ENCODE data around the gene PRKCA.
A peak's percentile ranks its signal among the peaks of the same experiment; 100 is the strongest.

PRKCA gene

DNA sequence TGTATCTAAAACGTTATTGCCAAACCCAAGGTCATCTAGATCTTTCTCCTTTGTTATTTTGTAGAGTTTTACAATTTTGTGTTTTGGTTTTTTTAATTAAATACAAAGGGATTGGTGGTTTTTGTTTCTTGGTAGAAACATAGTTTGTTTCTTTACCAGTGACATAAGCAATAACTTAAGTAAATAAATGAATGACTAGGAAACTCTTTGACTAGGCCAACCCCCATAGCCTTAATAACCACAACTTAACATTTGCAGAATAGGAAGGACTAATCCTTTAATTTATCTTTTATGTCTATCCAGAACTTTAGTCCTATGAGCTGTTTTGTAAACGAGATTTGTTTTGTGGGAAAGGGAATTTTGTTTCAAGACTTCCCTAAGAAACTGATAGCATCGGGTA, 162.5 kb downstream of the PRKCA start:
- Histone ChIP-seq H3K79me2 (ENCODE audit: control insufficient read depth, insufficient read depth, low read length, poor library complexity) (peaks cover 2% of the 10 kb centered on the region), H2AFZ (ENCODE audit: insufficient read depth, low read length, poor library complexity) (no peak overlapping the region), H3K14ac (ENCODE audit: low read length) (no peak overlapping the region), H3K36me3 (ENCODE audit: control insufficient read depth in 1 of 2, insufficient read depth in 2 of 2, low read length in 2 of 2) (no peaks in the 10 kb centered on the region), H4K8ac (ENCODE audit: low read depth, low read length) (no peak overlapping the region), H3K9ac (ENCODE audit: low read length) (no peak overlapping the region), H3K4me2 (ENCODE audit: low read length) (no peak overlapping the region), H3K18ac (ENCODE audit: low read length) (no peak overlapping the region), H3K27ac (ENCODE audit: low read depth, low read length) (no peak overlapping the region), H3K9me3 (ENCODE audit: insufficient read depth, low read depth, low read length) (no peaks in the 10 kb centered on the region), H3K4ac (ENCODE audit: low read depth, low read length) (no peak overlapping the region), H3K23ac (ENCODE audit: low read length) (no peak overlapping the region), H2BK5ac (ENCODE audit: low read depth, low read length, poor library complexity) (no peak overlapping the region), H2BK120ac (ENCODE audit: insufficient read depth, low read length, poor library complexity) (no peak overlapping the region), H4K12ac (ENCODE audit: low read depth, low read length) (no peak overlapping the region), H3K4me3 (ENCODE audit: low read depth, low read length) (no peak overlapping the region), H2AK5ac (ENCODE audit: low read length) (no peak overlapping the region), H3K27me3 (ENCODE audit: insufficient read depth, low read length) (no peaks in the 10 kb centered on the region), H4K91ac (ENCODE audit: low read depth, low read length) (no peak overlapping the region), H2BK12ac (ENCODE audit: low read length) (no peak overlapping the region), H3K79me1 (ENCODE audit: low read length) (peaks cover 12% of the 10 kb centered on the region), H3K4me1 (ENCODE audit: control insufficient read depth in 1 of 2, insufficient read depth in 2 of 2, low read length in 2 of 2) (peaks cover 14 to 18% of the 10 kb centered on the region in 2 experiments)
- WGBS (ENCODE audit: extremely low coverage, insufficient coverage, insufficient read length), result no CpG with 5 or more reads among the region's 3 CpGs
- DNase-seq, result no peak

DNA sequence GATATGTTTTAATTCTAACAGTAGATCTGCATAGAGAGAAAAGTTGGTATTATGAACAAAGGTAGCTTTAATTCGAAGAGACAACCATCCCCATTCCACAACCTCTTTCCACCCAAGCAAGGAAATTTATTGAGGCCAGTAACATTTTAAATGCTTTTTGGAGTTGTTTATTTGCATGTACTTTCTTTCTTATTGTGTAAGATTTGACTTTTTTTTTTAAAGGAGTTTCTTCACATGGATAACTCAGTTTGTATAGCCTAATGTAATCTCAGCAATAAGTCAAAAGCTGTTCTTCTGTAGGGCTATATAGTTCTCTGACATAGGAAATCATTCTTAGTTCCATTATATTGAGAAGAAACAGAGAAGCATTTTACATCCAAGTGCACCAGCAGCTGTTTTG, 163.3 kb downstream of the PRKCA start:
- H3K9ac ChIP-seq (ENCODE audit: low read length), result no peak overlapping the region
- no peak overlapping the region for H2BK5ac ChIP-seq (ENCODE audit: low read depth, low read length, poor library complexity)
- no peak overlapping the region for H3K18ac ChIP-seq (ENCODE audit: low read length)
- peaks cover 12% of the 10 kb centered on the region for H3K79me1 ChIP-seq (ENCODE audit: low read length)
- peaks cover 2% of the 10 kb centered on the region for H3K79me2 ChIP-seq (ENCODE audit: control insufficient read depth, insufficient read depth, low read length, poor library complexity)
- no peaks in the 10 kb centered on the region for H3K27me3 ChIP-seq (ENCODE audit: insufficient read depth, low read length)
- no peak overlapping the region for H2BK120ac ChIP-seq (ENCODE audit: insufficient read depth, low read length, poor library complexity)
- H3K23ac ChIP-seq (ENCODE audit: low read length), result no peak overlapping the region
- no peaks in the 10 kb centered on the region for H3K36me3 ChIP-seq (ENCODE audit: control insufficient read depth in 1 of 2, insufficient read depth in 2 of 2, low read length in 2 of 2)
- H3K4me3 ChIP-seq (ENCODE audit: low read depth, low read length), result no peak overlapping the region
- H3K14ac ChIP-seq (ENCODE audit: low read length), result no peak overlapping the region
- no peaks in the 10 kb centered on the region for H3K9me3 ChIP-seq (ENCODE audit: insufficient read depth, low read depth, low read length)
- no peak overlapping the region for H4K8ac ChIP-seq (ENCODE audit: low read depth, low read length)
- no peak overlapping the region for H4K12ac ChIP-seq (ENCODE audit: low read depth, low read length)
- peaks cover 14 to 18% of the 10 kb centered on the region in 2 experiments for H3K4me1 ChIP-seq (ENCODE audit: control insufficient read depth in 1 of 2, insufficient read depth in 2 of 2, low read length in 2 of 2)
- H2BK12ac ChIP-seq (ENCODE audit: low read length), result no peak overlapping the region
- no peak overlapping the region for H4K91ac ChIP-seq (ENCODE audit: low read depth, low read length)
- DNase-seq, result no peak
- no peak overlapping the region for H2AK5ac ChIP-seq (ENCODE audit: low read length)
- no peak overlapping the region for H3K4me2 ChIP-seq (ENCODE audit: low read length)
- H3K4ac ChIP-seq (ENCODE audit: low read depth, low read length), result no peak overlapping the region
- no peak overlapping the region for H3K27ac ChIP-seq (ENCODE audit: low read depth, low read length)
- H2AFZ ChIP-seq (ENCODE audit: insufficient read depth, low read length, poor library complexity), result no peak overlapping the region
- WGBS (ENCODE audit: extremely low coverage, insufficient coverage, insufficient read length), result no CpG with 5 or more reads among the region's 1 CpG

- H4K8ac ChIP-seq (ENCODE audit: low read depth, low read length), result peak overlapping the region; percentile 34
- no peak overlapping the region for H3K9ac ChIP-seq (ENCODE audit: low read length)
- H3K27ac ChIP-seq (ENCODE audit: low read depth, low read length), result peak overlapping the region; percentile 55
- no peaks in the 10 kb centered on the region for H3K27me3 ChIP-seq (ENCODE audit: insufficient read depth, low read length)
- peak overlapping the region; percentile 50 for H3K14ac ChIP-seq (ENCODE audit: low read length)
- H3K79me2 ChIP-seq (ENCODE audit: control insufficient read depth, insufficient read depth, low read length, poor library complexity), result peaks cover 2% of the 10 kb centered on the region
- H3K79me1 ChIP-seq (ENCODE audit: low read length), result peaks cover 12% of the 10 kb centered on the region
- H3K4ac ChIP-seq (ENCODE audit: low read depth, low read length), result no peak overlapping the region
- H2AK5ac ChIP-seq (ENCODE audit: low read length), result peak overlapping the region; percentile 79
- H3K4me3 ChIP-seq (ENCODE audit: low read depth, low read length), result no peak overlapping the region
- peak overlapping the region; percentile 75 for H4K91ac ChIP-seq (ENCODE audit: low read depth, low read length)
- H3K23ac ChIP-seq (ENCODE audit: low read length), result no peak overlapping the region
- H3K9me3 ChIP-seq (ENCODE audit: insufficient read depth, low read depth, low read length), result no peaks in the 10 kb centered on the region
- H2BK5ac ChIP-seq (ENCODE audit: low read depth, low read length, poor library complexity), result peak overlapping the region; percentile 36
- H3K36me3 ChIP-seq (ENCODE audit: control insufficient read depth in 1 of 2, insufficient read depth in 2 of 2, low read length in 2 of 2), result no peaks in the 10 kb centered on the region
- WGBS (ENCODE audit: extremely low coverage, insufficient coverage, insufficient read length), result no CpG with 5 or more reads among the region's 11 CpGs
- H2BK120ac ChIP-seq (ENCODE audit: insufficient read depth, low read length, poor library complexity), result peak overlapping the region; percentile 58
- H2AFZ ChIP-seq (ENCODE audit: insufficient read depth, low read length, poor library complexity), result no peak overlapping the region
- peak overlapping the region; percentile 46 for H3K18ac ChIP-seq (ENCODE audit: low read length)
- DNase-seq, result no peak
- H3K4me1 ChIP-seq (ENCODE audit: control insufficient read depth in 1 of 2, insufficient read depth in 2 of 2, low read length in 2 of 2), result peaks cover 14 to 18% of the 10 kb centered on the region in 2 experiments
- no peak overlapping the region for H4K12ac ChIP-seq (ENCODE audit: low read depth, low read length)
- H2BK12ac ChIP-seq (ENCODE audit: low read length), result peak overlapping the region; percentile 65
- peak overlapping the region; percentile 4 for H3K4me2 ChIP-seq (ENCODE audit: low read length)
Observed at GRCh38 chr17:66466106-66466820, 163.8 kb downstream of the PRKCA start.

DNA sequence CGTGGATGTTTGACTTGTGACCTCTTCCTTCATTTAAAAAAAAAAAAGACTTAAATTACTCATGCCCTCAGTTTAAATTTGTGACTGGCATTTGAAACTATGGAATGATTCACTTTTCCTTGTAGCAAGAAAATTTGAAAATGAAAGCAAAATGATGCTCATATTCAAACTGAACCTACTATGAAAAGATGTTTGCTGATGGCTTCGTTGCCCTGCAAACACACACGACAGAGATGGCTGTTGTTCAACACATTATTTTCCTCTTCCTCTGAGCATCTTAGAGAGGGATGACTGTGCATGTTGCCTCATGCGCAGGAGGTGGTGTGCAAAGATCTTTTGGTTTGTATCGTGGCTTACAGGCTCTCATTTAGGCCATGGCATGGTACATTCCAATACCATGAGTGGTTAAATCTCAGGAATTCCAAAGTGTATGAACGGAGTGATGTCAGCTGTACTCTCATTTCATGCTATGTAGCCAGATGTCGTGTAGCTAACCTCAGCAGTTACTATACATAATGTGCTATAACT, 164.5 kb downstream of the PRKCA start:
- Histone ChIP-seq H3K18ac (ENCODE audit: low read length) (no peak overlapping the region), H3K79me2 (ENCODE audit: control insufficient read depth, insufficient read depth, low read length, poor library complexity) (peaks cover 2% of the 10 kb centered on the region), H3K27ac (ENCODE audit: low read depth, low read length) (peak overlapping the region; percentile 40), H4K91ac (ENCODE audit: low read depth, low read length) (no peak overlapping the region), H3K4me2 (ENCODE audit: low read length) (peak overlapping the region; percentile 13), H3K14ac (ENCODE audit: low read length) (no peak overlapping the region), H3K27me3 (ENCODE audit: insufficient read depth, low read length) (no peaks in the 10 kb centered on the region), H2BK5ac (ENCODE audit: low read depth, low read length, poor library complexity) (no peak overlapping the region), H3K4ac (ENCODE audit: low read depth, low read length) (no peak overlapping the region), H4K12ac (ENCODE audit: low read depth, low read length) (no peak overlapping the region), H2AK5ac (ENCODE audit: low read length) (no peak overlapping the region), H3K9ac (ENCODE audit: low read length) (no peak overlapping the region), H3K23ac (ENCODE audit: low read length) (no peak overlapping the region), H2BK12ac (ENCODE audit: low read length) (no peak overlapping the region), H3K36me3 (ENCODE audit: control insufficient read depth in 1 of 2, insufficient read depth in 2 of 2, low read length in 2 of 2) (no peaks in the 10 kb centered on the region), H3K9me3 (ENCODE audit: insufficient read depth, low read depth, low read length) (no peaks in the 10 kb centered on the region), H4K8ac (ENCODE audit: low read depth, low read length) (no peak overlapping the region), H3K79me1 (ENCODE audit: low read length) (peaks cover 12% of the 10 kb centered on the region), H3K4me1 (ENCODE audit: control insufficient read depth in 1 of 2, insufficient read depth in 2 of 2, low read length in 2 of 2) (peaks cover 14 to 18% of the 10 kb centered on the region in 2 experiments), H2BK120ac (ENCODE audit: insufficient read depth, low read length, poor library complexity) (no peak overlapping the region), H2AFZ (ENCODE audit: insufficient read depth, low read length, poor library complexity) (no peak overlapping the region), H3K4me3 (ENCODE audit: low read depth, low read length) (no peak overlapping the region)
- peak; percentile 85 to 95 for DNase-seq
- no CpG with 5 or more reads among the region's 7 CpGs for WGBS (ENCODE audit: extremely low coverage, insufficient coverage, insufficient read length)

All from trophoblast cell (in vitro differentiated cells and primary cell).